GM10266 (cell line): Measurements from ENCODE around the gene PDK1.

Experiments used
- DNase-seq: peaks from one replicate; pipeline ENCODE4 v3.0.0; 2012; ENCODE audit errors: extremely low spot score
- TF ChIP-seq, protein P1 (sequence below): IDR thresholded peaks from 2 replicates; pipeline ENCODE4 v1.5.1; 2012; ENCODE audit warnings: mild to moderate bottlenecking, low read depth; ENCODE audit not compliant: control insufficient read depth, insufficient read depth; ENCODE audit errors: missing control alignments

PDK1 gene

DNA sequence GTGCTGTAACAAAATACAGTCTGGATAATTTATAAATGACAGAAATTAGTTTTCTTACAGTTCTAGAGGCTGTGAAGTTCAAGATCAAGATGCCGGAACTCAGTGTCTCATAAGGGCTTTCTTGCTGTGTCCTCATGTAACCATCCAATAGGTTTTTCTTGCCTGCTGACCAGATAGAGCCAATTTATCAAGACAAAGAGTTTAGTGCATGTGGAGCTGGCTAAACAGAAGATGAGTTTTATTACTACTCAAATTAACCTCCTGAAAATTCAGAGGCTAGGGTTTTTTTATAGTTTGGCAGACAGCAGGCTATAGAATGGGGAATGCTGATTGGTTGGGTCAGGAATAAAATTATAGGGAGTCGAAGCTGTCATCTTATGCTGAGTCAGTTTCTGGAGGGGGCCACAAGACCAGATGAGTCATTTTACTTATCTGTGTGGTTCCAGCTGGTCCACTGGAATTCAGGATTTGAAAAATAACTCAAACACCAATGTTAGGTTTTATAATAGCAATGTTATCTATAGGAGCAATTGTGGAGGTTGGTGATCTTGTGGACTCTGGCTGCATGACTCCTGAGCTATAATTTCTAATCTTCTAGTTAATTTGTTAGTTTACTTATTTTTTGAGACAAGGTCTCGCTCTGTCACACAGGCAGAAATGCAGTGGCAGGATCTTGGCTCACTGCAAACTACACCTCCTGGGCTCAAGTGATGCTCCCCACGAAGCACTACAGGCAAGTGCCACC is 3.2 kb upstream of the PDK1 start:
- TF ChIP-seq, protein P1, sequence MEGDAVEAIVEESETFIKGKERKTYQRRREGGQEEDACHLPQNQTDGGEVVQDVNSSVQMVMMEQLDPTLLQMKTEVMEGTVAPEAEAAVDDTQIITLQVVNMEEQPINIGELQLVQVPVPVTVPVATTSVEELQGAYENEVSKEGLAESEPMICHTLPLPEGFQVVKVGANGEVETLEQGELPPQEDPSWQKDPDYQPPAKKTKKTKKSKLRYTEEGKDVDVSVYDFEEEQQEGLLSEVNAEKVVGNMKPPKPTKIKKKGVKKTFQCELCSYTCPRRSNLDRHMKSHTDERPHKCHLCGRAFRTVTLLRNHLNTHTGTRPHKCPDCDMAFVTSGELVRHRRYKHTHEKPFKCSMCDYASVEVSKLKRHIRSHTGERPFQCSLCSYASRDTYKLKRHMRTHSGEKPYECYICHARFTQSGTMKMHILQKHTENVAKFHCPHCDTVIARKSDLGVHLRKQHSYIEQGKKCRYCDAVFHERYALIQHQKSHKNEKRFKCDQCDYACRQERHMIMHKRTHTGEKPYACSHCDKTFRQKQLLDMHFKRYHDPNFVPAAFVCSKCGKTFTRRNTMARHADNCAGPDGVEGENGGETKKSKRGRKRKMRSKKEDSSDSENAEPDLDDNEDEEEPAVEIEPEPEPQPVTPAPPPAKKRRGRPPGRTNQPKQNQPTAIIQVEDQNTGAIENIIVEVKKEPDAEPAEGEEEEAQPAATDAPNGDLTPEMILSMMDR, result no peak
- DNase-seq, result no peak

DNA sequence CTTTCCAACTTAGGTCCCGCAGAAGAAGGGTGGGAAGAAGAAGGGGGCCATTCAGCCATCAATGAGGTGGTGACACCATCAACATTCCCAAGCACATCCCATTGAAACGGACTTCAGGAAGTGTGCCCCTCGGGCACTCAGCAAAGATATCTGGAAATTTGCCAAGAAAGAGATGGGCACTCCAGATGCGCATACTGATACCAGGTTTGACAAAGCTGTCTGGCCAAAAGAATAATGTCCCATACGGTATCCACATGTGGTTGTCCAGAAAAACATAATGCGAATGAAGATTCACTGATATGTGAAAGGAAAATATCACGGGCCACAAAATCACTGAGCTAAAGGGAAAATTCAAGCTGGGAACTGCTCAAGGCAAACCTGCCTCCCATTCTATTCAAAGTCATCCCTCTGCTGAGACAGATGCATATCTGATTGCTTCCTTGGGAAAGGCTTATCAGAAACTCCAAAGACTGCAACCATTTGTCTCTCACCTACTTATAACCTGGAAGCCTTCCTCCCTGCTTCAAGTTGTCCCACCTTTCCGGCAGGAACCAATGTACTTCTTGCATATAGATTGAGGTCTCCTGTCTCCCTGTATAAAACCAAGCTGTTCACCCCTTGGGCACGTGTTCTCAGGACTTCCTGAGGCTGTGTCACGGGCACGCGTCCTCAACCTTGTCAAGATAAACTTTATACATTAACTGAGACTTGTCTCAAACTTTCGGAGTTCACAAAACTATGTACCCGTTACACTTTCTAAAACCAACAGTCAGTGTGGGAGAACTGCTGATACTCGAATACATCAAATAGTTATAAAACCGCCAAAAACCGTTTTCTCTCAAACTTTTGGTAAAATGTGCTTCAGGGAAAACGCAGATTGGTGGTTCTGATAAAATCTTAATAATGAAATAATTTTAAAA is 1.3 kb upstream of the PDK1 start:
- no peak for DNase-seq
- TF ChIP-seq, protein P1, result no peak

DNA sequence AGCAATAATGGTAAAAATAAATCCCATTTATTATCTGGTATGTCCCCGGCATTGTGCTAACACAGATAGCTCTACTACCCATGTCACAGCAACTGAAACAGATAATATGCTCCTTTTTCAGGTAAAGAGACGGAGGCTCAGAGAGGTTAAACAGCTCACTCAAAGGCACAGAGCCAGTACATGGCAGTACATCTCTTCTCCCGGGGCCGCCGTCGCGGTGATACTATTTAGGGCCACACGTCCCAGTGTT is 693 bp upstream of the PDK1 start:
- TF ChIP-seq, protein P1, result no peak
- DNase-seq, result no peak

GRCh38 chr2:172556284-172557033 is 569 bp downstream of the PDK1 start:
- peak; percentile 81 for DNase-seq
- TF ChIP-seq, protein P1, result no peak

DNA sequence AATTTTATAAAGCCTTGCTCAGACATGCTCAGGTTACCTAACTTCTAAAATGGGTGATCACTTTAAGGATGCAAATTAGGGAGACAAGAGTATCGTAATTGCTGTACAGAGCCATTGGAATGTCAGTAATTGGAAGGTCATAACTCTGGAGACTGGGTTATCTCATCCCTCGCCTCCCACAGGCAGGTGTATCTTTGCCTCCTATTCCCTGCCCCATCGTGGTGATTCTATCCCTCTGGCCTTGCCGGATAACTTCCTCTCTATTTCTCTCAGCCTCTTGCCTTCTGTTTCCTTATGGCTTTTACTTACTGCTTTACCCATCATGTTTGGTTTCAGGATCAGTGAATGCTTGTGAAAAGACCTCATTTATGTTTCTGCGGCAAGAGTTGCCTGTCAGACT is 2.5 kb downstream of the PDK1 start:
- TF ChIP-seq, protein P1, result no peak
- DNase-seq, result no peak

DNA sequence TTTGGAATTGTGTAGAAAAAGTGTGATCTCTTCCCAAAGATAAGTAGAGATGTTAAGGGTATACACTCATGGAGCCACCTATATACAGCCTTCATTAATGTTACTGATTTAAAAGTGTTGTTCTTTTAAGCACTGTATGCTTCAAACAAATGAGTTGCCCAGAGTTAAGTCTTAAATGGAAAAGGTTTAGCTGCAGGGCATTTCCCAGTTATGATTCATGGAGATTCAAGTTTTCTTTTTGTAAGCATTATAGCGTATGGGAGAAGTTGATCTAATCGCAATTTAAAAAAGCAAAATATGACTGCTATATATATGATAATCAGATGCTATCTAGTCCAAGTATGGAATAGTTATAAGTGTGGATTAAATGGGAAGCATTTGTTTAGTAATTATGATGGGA is 4.8 kb downstream of the PDK1 start:
- TF ChIP-seq, protein P1, result no peak
- no peak for DNase-seq
